ENCODE results near the gene ZNF467.

GRCh38 chr7:149764481-149765398 lies 8.6 kb downstream of the ZNF467 start:
- TF ChIP-seq POLR2AphosphoS5 (IDR thresholded peaks at IDR 0.05; ENCODE audit: low read depth, low read length): no peak
- no peak for TF ChIP-seq REST (IDR thresholded peaks at IDR 0.05; ENCODE audit: insufficient read depth in 1 of 2, low read depth in 2 of 2, low read length in 2 of 2)
- no peak for TF ChIP-seq SIN3A (IDR thresholded peaks at IDR 0.05; ENCODE audit: borderline replicate concordance, insufficient read depth, low read length)
- TF ChIP-seq TAF1 (IDR thresholded peaks at IDR 0.05; ENCODE audit: borderline replicate concordance, insufficient read depth, low read length): no peak
- TF ChIP-seq FOXP2 (optimal IDR thresholded peaks at IDR 0.05; ENCODE audit: borderline replicate concordance, extremely low read depth, extremely low read length, insufficient read depth): no peak
